GM12891 (cell line): ENCODE results near the gene XPO5.

Experiments
- DNase-seq: peaks from one replicate; pipeline ENCODE4 v3.0.0; 2011; ENCODE audit warnings: low spot score; ENCODE audit not compliant: insufficient read length
- FAIRE-seq: peaks from 2 replicates; lab custom pipeline; 2011; peaks lifted over from hg19 to GRCh38; lab: Jason Lieb, UNC
- PAX5 ChIP-seq: IDR thresholded peaks from 2 replicates; pipeline ENCODE4 v1.6.1; 2011; ENCODE audit warnings: low read length, moderate library complexity, mild to moderate bottlenecking; ENCODE audit not compliant: insufficient read depth, severe bottlenecking
- POLR2A ChIP-seq: IDR thresholded peaks from 2 replicates; pipeline ENCODE4 v1.6.1; 2011; ENCODE audit warnings: low read depth, low read length, control low read depth
- POLR2AphosphoS5 ChIP-seq: IDR thresholded peaks from 2 replicates; pipeline ENCODE4 v1.6.1; 2011; ENCODE audit warnings: low read depth, low read length, control low read depth
- POU2F2 ChIP-seq: IDR thresholded peaks from 2 replicates; pipeline ENCODE4 v1.6.1; 2011; ENCODE audit warnings: low read depth, mild to moderate bottlenecking, control low read depth, low read length, moderate library complexity
- SPI1 ChIP-seq: IDR thresholded peaks from 2 replicates; pipeline ENCODE4 v1.6.1; 2011; ENCODE audit warnings: low read depth, low read length, control low read depth
- TAF1 ChIP-seq: IDR thresholded peaks from 2 replicates; pipeline ENCODE4 v1.6.1; 2011; ENCODE audit warnings: low read depth, low read length, control low read depth

Gene XPO5

DNA sequence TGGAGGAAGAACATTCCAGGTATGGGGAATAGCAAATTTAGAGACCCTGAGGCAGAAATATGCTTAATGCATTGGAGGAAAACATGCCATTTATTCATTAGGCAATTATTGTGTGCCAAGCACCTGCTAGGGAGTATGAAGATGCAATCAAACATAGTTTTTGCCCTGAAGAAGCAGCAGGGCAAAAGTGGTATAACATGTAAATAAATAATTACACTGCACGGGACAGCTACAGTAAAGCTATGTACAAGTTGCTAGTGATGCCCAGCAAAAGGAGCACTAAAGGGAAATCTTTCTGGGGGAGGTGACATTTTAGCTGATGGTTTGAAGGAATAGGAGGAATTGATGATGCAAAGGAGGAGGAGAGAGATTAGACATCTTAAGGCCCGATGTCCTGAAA is 99.1 kb downstream of the XPO5 start:
- TF ChIP-seq PAX5 (no peak), SPI1 (no peak), POLR2A (no peak), POLR2AphosphoS5 (no peak), TAF1 (no peak), POU2F2 (no peak)
- no peak for FAIRE-seq
- no peak for DNase-seq

DNA sequence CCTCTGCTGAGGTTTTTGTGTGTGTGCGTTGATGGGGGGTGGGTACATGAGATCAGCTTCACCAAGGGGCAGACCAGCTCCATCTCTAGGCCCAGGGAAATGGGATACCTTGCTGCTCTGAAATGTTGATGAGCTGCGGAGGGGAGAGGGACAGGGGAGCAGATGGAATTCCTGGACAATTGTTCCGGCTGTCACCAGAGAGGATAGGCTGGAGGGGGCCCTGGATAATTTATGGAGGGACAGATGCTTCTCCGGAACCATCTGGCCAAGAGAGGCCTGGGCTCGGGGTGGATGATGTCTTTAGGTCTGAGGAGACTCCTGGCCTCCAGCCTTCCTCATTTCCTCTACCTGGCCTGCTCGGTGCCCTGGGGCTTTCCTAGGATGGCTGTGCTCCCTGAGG is 100.3 kb downstream of the XPO5 start:
- no peak for DNase-seq
- TF ChIP-seq POLR2AphosphoS5 (no peak), SPI1 (no peak), TAF1 (no peak), POU2F2 (no peak), PAX5 (no peak), POLR2A (no peak)
- no peak for FAIRE-seq

DNA sequence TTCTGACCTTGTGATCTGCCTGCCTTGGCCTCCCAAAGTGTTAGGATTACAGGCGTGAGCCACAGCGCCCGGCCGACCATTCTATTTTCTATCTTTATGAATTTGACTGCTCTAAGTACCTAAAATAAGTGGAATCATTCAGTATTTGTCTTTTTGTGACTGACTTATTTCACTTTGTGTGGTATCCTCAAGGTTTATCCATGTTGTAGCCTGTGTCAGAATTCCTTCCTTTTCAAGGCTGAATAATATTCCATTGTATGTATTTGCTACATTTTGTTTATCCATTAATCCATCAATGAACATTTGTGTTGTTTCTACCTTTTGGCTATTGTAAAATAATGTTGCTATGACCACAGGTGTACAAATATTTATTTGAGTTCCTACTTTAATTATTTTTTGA is 103.3 kb downstream of the XPO5 start:
- DNase-seq = no peak
- FAIRE-seq = no peak
- TF ChIP-seq POLR2A = no peak
- TF ChIP-seq PAX5 = no peak
- no peak for TF ChIP-seq POLR2AphosphoS5
- TF ChIP-seq POU2F2 = no peak
- TF ChIP-seq SPI1 = no peak
- no peak for TF ChIP-seq TAF1
